ENCODE measurements around the gene AK9.

The AK9 gene

DNA sequence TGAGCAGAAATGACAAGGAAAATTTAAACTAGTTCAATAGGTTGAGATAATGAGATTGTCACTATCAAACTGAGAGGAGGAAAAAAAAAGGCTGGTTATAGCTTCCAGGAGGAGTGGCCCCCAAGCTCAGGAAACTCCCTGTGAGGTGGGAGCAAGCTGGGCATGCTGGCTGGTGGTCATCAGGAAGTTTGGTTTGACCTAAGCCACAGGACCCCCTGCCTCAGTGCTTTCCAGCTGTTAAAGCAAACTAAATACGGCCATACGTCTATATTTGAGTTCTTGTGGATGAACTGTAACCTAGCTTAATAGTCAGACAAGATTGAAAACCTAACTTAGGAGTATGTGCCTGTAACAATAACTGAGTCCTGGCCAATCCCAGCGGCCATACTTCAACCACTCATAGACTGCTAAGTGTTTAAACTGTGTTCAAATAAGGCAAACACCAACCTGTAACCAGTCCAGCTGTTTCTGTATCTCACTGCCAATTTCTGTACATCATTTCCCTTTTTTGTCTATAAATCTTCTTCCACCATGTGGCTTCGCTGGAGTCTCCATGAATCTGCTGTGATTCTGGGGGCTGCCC lies 183.4 kb downstream of the AK9 start:
- DNase-seq: no peak

GRCh38 chr6:109506841-109507240 lies 184.2 kb downstream of the AK9 start:
- DNase-seq: no peak

DNA sequence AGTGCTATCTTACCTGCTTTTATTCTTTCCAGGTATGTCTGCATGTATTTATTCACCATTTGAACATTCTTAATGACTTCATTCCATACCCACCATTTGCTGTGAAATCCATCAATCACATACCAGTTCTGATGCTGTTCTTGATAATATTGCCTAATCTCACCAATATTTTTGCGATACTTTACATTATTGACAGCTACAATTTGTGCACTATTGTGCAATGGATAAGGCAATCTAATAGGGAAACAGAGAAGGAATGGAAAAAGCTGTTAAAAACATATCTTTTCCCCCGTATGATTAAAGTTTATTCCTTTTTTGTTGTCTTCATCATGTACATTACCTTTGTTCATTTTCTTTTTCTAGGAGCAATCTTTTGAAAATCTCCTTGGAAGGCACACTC lies 184.7 kb downstream of the AK9 start:
- no peak for DNase-seq

DNA sequence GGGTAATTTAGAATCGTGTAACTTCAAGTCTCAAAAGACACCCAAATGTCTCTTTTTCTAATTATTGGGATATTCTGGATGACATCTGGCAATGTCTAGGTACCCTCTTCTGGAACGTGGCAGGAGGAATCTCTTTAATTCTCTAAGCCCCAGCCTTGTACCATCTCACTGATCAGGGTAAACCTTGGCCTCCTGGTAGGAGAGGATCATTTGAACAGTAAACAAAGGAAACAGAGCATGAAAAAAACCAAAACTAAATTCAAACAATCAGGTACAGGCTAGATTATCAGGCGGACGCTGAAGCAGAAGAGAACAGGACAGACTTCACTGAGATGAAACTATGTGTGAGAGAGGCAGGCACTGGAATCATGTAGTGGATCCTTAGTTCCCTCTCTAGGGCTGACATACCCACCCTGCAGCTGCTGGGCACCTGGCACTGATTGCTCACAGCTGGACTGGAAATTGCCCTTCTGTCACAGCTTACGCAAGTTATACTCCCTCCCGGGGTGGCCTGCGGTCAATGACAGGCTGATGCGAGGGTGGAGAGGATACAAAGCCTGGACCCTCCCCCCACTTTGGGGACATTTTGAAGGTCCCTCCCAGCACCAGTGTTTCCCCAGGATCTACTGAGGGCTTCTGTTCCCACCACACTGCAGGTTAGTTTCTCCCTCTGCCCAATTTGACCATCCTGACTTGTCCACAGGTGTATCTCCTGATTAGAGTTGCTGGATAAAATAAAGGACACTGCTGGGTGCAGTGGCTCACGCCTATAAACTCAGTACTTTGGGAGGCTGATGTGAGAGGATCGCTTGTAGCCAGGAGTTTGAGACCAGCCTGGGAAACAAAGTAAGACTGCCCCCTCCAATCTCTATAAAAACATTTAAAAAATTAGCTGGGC lies 187.4 kb downstream of the AK9 start:
- DNase-seq: no peak

DNA sequence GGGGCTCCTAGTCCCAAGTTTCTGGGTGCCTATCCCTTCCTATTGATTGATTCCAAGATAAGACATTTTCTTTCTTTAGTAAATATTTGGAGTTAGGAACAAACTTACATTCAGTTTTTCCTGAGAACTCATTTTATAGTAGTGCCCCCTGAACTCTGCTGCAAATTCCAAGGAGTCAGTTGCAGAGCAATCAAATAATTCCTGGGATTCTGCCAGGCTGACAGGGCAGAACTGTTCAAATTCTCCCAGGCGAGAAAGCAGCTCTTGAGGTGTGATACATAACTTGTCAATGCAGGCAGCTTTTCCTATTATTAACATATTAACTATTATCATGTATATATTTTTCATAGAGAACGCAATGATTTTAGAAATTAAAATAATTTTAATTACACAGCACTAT lies 192.1 kb downstream of the AK9 start:
- DNase-seq: no peak

GRCh38 chr6:109498052-109498451 lies 192.9 kb downstream of the AK9 start:
- DNase-seq: no peak

- DNase-seq: no peak
Observed at GRCh38 chr6:109496036-109496772, 194.8 kb downstream of the AK9 start.

GRCh38 chr6:109493865-109494264 lies 197.1 kb downstream of the AK9 start:
- peak; percentile 32 for DNase-seq

DNA sequence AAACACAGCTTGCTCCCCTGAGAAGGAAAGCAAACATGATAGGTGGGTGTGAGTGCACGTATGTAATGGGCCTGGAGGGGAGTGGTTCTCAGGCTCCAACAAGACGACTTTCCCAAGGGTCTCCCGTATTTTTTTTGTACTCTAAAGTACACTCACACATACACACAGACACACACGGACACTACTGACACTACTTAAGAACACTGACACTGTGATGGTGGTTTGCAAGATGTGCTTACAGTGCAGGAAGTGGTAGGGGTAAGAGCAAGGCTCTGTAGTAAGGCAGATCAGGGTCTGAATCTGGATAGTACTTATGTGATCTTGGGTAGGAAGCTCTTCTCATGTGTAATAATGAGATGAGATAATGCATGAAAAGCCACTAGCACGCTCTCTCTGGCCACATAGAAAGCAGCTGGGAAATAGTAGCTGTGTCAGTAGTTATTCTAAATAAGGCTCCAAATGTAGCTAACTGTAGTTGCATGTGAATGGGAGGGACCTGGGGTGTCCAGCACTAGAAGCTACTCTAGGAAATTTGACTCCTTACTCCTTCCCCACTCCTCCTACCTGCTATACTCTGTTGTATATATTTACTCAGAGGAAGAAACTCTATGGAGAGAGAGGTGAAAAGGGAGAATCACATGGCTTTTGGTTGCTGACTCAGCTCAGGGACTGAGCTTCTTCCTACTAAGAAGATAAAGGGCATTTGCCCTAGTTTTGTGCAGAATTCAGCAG lies 199.6 kb downstream of the AK9 start:
- DNase-seq: no peak

GRCh38 chr6:109490713-109491112 lies 200.3 kb downstream of the AK9 start:
- DNase-seq: no peak

- DNase-seq: no peak
Observed at GRCh38 chr6:109488001-109488400, 203.0 kb downstream of the AK9 start.

DNA sequence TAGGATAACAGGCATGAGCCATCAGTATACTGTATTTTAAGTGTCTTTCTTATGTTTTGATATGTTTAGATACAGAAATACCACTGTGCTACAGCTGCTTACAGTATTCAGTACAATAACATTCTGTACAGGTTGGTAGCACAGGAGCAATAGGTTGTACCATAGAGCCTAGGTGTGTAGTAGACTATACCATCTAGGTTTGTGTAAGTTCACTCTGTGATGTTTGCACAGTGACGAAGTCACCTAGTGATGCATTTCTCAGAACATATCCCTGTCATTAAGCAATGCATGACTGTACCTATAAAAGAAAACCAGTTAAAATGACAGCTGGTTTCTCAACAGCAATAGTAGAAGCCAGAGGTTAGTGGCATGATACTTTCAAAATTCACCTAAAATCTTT lies 204.9 kb downstream of the AK9 start:
- DNase-seq: no peak

DNA sequence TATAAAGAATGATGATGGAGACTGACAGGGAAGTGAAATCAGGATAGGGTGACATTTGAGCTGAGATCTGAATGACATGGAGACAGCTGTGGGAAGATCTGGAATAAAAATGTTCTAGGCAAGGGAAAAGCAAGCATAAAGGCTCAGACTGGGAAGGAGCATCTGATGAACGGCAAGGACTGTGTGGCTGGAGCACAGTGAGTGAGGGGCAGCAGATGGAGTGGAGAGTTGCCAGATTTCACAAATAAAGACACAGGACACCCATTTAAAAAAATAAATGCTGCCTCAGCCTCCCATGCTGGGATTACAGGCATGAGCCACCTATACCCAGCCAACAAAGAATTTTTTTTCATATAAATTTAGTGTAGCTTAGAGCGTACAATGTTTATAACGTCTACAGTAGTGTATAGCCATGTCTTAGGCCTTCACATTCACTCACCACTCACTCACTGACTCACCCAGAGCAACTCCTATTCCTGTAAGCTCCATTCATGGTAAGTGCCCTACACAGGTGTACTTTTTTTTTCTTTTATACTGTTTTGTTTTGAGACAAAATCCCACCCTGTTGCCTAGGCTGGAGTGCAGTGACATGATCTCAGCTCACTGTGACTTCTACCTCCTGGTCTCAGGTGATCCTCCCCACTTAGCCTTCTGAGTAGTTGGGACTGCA lies 205.6 kb downstream of the AK9 start:
- DNase-seq: no peak

DNA sequence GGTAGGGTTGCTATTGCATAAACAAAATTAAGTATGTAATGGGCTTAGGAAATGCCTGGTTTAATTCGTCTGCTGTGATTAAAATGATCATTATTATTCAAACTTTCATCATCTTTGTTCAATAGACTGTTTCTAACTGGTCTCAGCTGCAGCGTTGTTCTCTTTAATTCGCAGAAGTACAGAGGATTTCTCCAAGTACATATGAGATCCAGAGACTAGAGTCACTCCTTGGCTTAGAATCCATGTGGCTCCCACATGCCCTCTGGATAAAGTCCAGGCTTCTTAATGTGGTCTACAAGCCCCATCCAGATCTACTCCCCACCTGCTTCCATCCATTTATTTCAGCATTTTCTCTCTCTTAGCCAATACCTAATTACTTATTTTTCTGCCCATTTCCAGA lies 206.9 kb downstream of the AK9 start:
- DNase-seq: no peak

DNA sequence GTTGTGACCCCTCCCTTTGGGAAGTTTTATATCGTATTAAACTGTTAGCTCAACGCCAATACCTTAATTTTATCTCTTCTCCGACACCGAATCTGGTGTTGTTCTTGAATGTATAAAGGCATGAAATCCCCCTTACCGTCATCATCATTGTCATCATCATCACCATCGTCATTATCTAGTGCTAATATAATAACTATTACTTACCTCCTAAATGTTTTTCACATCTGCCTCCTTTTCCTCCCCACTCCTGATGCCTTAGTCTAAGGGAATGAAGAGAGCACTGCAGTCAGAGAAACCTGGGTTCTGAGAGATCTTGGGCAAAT lies 207.3 kb downstream of the AK9 start:
- DNase-seq: no peak

DNA sequence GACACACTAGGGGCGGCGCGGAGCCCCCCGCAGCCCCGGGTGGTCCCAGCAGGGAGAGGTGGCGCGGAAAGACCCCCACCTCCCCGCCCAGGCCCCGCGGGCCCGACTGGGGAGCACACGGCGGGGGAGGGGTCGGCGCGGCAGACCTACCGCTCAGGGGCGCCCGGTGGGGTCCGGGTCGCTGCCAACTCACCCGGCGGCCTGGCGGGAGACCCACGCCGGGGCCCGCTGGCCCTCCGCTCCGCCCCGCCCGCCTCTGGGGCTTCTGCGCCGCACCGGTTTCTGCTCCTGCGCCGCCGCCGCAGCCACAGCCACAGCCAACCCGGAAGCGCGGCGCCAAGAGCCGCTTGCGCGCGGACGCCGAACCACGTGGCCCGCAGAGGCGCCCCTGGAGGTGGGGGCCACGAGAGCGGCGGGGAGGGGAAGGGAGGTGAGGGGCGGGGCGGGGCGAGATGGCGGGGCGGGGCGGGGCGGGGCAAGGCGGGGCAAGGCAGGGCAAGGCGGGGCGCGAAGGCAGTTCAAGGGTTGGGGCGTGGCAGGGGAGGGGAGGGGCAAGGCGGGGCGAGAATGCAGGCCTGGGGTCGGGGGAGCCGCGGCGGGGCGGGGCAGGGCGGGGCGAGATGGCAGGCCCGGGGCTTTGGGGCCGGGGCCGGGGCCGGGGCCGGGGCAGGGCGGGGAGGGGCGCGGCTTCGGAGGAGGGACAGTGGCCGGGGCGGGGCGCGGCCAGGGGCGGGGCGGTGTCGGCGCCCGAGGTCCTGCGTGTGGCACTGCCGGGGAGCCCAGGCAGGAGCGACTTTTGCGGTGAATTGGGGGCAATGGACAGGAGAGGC lies 207.9 kb downstream of the AK9 start, which contains the start of gene ZBTB24:
Gene ZBTB24, minus strand, starts transcription at position 315 of the 830 bp plus-strand sequence. CDS start 1,193 bp downstream, outside the sequence.
- peak; percentile 91 for DNase-seq

DNA sequence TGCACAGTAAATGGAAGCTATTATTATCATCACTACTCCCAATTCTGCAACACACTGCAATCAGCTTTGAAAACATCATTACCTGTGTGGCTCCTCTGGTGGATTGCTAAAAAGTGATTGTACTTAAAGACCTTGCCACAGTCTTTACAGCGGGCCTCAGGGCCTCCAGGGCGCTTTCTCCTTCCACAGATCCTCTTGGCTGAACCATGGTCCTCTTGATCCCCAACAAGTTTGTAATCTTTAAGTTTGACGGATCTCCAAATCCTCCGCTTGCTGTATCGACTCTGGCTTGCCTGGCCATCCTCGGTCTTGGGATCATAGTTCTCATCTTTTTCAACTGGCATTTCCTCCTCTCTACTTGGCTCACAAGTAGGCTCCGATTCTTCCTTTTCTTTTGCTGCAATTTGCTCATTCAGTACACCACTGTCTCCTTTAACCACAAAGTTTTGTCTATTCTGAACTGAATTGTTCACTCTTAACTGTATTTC lies 210.0 kb downstream of the AK9 start:
- no peak for DNase-seq

GRCh38 chr6:109478841-109479624 lies 212.0 kb downstream of the AK9 start:
- no peak for DNase-seq

- no peak for DNase-seq
Observed at GRCh38 chr6:109478222-109478805, 212.7 kb downstream of the AK9 start.

DNA sequence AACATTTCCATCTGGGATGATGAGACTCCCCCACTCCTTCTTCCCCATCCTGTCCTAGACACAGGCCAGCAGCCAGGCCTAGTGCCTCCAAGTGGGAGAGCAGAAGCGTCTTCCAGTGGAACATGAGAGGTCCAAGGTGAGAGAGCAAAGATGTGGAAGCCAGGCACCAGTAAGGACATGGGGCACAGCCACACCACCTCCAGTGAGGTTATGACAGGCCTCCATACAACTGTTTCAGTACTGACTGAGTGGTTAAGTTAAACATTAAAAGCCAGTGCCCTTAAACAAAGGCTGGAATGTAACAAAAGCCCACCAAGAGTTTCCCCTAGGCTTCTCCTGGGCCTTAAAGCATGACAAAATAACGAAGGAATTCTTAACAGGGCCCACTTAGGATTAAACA lies 213.3 kb downstream of the AK9 start:
- no peak for DNase-seq

Measured in GDM1 (cell line).